ENCODE data around the gene CREBL2. TPM values are rescaled to one million over a fixed set of nuclear protein-coding genes. Genes with fewer than 3 reads are reported as not detected.

The CREBL2 gene
- total RNA-seq, 6 experiments from 2014 or later, result 20.9 to 25.7 (median 23.2) TPM

GRCh38 chr12:12691549-12691948 is 79.9 kb downstream of the CREBL2 start:
- no peak overlapping the region for H3K4me3 Mint-ChIP-seq
- H3K27me3 Mint-ChIP-seq (ENCODE audit: insufficient read depth), result peaks cover 3% of the 10 kb centered on the region
- TF ChIP-seq, protein P1, sequence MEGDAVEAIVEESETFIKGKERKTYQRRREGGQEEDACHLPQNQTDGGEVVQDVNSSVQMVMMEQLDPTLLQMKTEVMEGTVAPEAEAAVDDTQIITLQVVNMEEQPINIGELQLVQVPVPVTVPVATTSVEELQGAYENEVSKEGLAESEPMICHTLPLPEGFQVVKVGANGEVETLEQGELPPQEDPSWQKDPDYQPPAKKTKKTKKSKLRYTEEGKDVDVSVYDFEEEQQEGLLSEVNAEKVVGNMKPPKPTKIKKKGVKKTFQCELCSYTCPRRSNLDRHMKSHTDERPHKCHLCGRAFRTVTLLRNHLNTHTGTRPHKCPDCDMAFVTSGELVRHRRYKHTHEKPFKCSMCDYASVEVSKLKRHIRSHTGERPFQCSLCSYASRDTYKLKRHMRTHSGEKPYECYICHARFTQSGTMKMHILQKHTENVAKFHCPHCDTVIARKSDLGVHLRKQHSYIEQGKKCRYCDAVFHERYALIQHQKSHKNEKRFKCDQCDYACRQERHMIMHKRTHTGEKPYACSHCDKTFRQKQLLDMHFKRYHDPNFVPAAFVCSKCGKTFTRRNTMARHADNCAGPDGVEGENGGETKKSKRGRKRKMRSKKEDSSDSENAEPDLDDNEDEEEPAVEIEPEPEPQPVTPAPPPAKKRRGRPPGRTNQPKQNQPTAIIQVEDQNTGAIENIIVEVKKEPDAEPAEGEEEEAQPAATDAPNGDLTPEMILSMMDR (IDR thresholded peaks at IDR 0.05), result no peak
- H3K36me3 Mint-ChIP-seq (ENCODE audit: low read depth), result peaks cover 6% of the 10 kb centered on the region
- H3K27ac Mint-ChIP-seq, result no peak overlapping the region
- H3K9me3 Mint-ChIP-seq, result peaks cover 3% of the 10 kb centered on the region; the same call in 1 of the 2 replicates
- H3K4me1 Mint-ChIP-seq (ENCODE audit: low read depth), result peaks cover 27% of the 10 kb centered on the region
- DNase-seq, result no peak

DNA sequence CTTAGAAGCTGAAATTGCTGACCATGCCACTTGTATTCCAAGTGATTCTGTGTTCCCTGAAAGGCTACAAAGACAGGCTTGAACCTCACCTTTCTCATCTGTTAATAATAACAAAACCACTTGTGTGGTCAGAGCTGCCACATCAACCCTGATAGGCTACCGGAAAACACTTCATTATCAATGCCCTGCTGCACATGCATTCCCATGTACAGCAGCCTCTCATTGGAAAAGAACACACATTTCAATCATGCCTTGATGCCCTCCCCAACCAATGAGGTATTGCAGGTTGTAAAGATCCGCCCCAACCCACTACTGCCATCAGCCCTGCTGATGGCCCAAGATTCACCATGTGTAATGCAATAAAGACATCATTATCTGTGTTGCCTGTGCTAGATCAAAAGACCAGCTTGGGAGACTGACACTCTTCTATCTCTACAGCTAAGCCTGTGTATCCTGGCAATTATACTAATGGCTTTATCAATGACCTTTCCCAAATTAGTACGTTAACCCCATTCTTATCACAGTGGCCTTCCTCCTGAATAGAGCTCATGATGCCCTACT is 81.5 kb downstream of the CREBL2 start:
- TF ChIP-seq, protein P1 (IDR thresholded peaks at IDR 0.05), result no peak
- no peak overlapping the region for H3K27ac Mint-ChIP-seq
- peaks cover 3% of the 10 kb centered on the region for H3K27me3 Mint-ChIP-seq (ENCODE audit: insufficient read depth)
- no peak for DNase-seq
- H3K4me1 Mint-ChIP-seq (ENCODE audit: low read depth), result peaks cover 31% of the 10 kb centered on the region
- peaks cover 6% of the 10 kb centered on the region for H3K36me3 Mint-ChIP-seq (ENCODE audit: low read depth)
- peaks cover 3% of the 10 kb centered on the region; the same call in 1 of the 2 replicates for H3K9me3 Mint-ChIP-seq
- no peak overlapping the region for H3K4me3 Mint-ChIP-seq

Other genes with a start within 250 kb of the CREBL2 start
- gene DUSP16, start 49.0 kb upstream of the CREBL2 start, total RNA-seq (2021; fragmentation: NEBNext Ultra II Directional; extraction: Animal tissue kit (Norgen Biotek cat#: 25700)), result 1 to 10 TPM; 5.9 to 8.9 (median 7.4) TPM
- gene GPR19, start 84.3 kb downstream of the CREBL2 start, total RNA-seq (2021; fragmentation: NEBNext Ultra II Directional; extraction: Animal tissue kit (Norgen Biotek cat#: 25700)), result under 1 TPM in 3 of 6 experiments, not detected in 3; 0.15 to 0.31 (median 0.26) TPM
- gene CDKN1B, start 105.5 kb downstream of the CREBL2 start, total RNA-seq (2021; fragmentation: NEBNext Ultra II Directional; extraction: Animal tissue kit (Norgen Biotek cat#: 25700)), result 10 to 100 TPM; 22.9 to 31.4 (median 29.7) TPM
- gene APOLD1, start 173.8 kb downstream of the CREBL2 start, total RNA-seq (2021; fragmentation: NEBNext Ultra II Directional; extraction: Animal tissue kit (Norgen Biotek cat#: 25700)), result 1 to 10 TPM; 5.0 to 8.6 (median 6.6) TPM
- 10 to 100 TPM; 87.6 to 97.3 (median 94.2) TPM for gene DDX47, start 201.5 kb downstream of the CREBL2 start, total RNA-seq (2021; fragmentation: NEBNext Ultra II Directional; extraction: Animal tissue kit (Norgen Biotek cat#: 25700))